KMS-11 (cell line): ENCODE data around the gene CYP27C1.

Experiments used
- H2AFZ ChIP-seq: fragments of 200-600 bp; sonication (generic); 2 replicates; pipeline ENCODE4 v1.6.1; 2016; ENCODE audit warnings: antibody characterized with exemption, mixed run types, low read depth
- H3K27ac ChIP-seq: fragments of 200-600 bp; sonication (generic); 2 replicates; pipeline ENCODE4 v1.6.1; 2016; ENCODE audit warnings: mild to moderate bottlenecking, mixed run types
- H3K27me3 ChIP-seq: fragments of 200-600 bp; sonication (generic); 2 replicates; pipeline ENCODE4 v1.6.1; 2017; ENCODE audit warnings: mild to moderate bottlenecking, low read depth, mixed run types, moderate library complexity; ENCODE audit not compliant: insufficient read depth
- H3K36me3 ChIP-seq: fragments of 200-600 bp; sonication (generic); 2 replicates; pipeline ENCODE4 v1.6.1; 2017; ENCODE audit warnings: mild to moderate bottlenecking, mixed run types; ENCODE audit not compliant: insufficient read depth
- H3K4me1 ChIP-seq: fragments of 200-600 bp; sonication (generic); 2 replicates; pipeline ENCODE4 v1.6.1; 2016; ENCODE audit warnings: mild to moderate bottlenecking, low read depth, mixed run types; ENCODE audit not compliant: poor library complexity, severe bottlenecking
- H3K4me2 ChIP-seq: fragments of 200-600 bp; sonication (generic); 2 replicates; pipeline ENCODE4 v1.7.0; 2016; ENCODE audit warnings: mild to moderate bottlenecking, mixed run types
- H3K4me3 ChIP-seq: fragments of 200-600 bp; sonication (generic); IDR thresholded peaks from 2 replicates; pipeline ENCODE4 v1.6.1; 2017; ENCODE audit warnings: low read depth, low read length, mixed read lengths; ENCODE audit not compliant: insufficient read depth
- H3K79me2 ChIP-seq: fragments of 200-600 bp; sonication (generic); 2 replicates; pipeline ENCODE4 v1.6.1; 2016; ENCODE audit warnings: low read depth, mixed run types; ENCODE audit not compliant: insufficient read depth
- H3K9ac ChIP-seq: fragments of 200-600 bp; sonication (generic); 2 replicates; pipeline ENCODE4 v1.6.1; 2016; ENCODE audit warnings: mild to moderate bottlenecking, mixed run types
- H4K20me1 ChIP-seq: fragments of 200-600 bp; sonication (generic); 2 replicates; pipeline ENCODE4 v1.6.1; 2016; ENCODE audit warnings: mild to moderate bottlenecking, mixed run types; ENCODE audit not compliant: insufficient read depth
- TF ChIP-seq, protein P1 (sequence below): fragments of 200-600 bp; sonication (generic); conservative IDR thresholded peaks from 2 replicates; pipeline ENCODE4 v1.6.1; 2017; ENCODE audit warnings: low read depth, mild to moderate bottlenecking, antibody characterized with exemption, low read length, moderate library complexity, mixed read lengths

The CYP27C1 gene

DNA sequence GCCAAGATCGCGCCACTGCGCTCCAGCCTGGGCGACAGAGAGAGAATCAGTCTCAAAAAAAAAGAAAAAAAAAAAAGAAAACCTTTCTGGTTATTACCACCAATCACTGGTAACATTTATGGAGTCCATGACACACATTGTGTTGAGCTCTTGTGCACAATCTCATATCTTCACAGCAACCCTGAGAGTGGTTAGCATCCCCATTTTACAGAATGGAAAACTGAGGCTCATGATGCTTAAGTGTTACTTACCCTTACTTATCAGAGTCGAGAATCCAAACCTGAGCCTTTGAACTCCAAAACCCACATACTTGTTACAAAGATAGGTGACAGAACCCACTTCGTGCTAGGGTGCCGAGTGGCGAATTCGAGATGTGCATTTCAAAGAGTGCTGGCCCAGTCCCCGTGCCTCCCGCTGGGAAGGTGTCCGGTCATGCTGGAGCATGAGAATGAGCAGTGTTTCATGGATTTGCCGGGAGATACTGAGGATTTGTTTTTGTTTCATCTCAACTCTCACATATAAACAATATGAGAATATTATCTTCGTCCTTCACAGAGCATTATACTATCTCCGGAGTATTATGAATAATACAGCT lies 50.9 kb downstream of the CYP27C1 start:
- H3K4me2 ChIP-seq: no peak overlapping the region
- no peak overlapping the region for H2AFZ ChIP-seq
- no peak overlapping the region for H3K27ac ChIP-seq
- no peaks in the 10 kb centered on the region for H3K4me1 ChIP-seq
- TF ChIP-seq, protein P1, sequence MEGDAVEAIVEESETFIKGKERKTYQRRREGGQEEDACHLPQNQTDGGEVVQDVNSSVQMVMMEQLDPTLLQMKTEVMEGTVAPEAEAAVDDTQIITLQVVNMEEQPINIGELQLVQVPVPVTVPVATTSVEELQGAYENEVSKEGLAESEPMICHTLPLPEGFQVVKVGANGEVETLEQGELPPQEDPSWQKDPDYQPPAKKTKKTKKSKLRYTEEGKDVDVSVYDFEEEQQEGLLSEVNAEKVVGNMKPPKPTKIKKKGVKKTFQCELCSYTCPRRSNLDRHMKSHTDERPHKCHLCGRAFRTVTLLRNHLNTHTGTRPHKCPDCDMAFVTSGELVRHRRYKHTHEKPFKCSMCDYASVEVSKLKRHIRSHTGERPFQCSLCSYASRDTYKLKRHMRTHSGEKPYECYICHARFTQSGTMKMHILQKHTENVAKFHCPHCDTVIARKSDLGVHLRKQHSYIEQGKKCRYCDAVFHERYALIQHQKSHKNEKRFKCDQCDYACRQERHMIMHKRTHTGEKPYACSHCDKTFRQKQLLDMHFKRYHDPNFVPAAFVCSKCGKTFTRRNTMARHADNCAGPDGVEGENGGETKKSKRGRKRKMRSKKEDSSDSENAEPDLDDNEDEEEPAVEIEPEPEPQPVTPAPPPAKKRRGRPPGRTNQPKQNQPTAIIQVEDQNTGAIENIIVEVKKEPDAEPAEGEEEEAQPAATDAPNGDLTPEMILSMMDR: no peak
- H3K4me3 ChIP-seq: no peak overlapping the region
- no peaks in the 10 kb centered on the region for H4K20me1 ChIP-seq
- no peaks in the 10 kb centered on the region for H3K27me3 ChIP-seq
- no peak overlapping the region for H3K9ac ChIP-seq
- H3K79me2 ChIP-seq: no peaks in the 10 kb centered on the region
- no peaks in the 10 kb centered on the region for H3K36me3 ChIP-seq

DNA sequence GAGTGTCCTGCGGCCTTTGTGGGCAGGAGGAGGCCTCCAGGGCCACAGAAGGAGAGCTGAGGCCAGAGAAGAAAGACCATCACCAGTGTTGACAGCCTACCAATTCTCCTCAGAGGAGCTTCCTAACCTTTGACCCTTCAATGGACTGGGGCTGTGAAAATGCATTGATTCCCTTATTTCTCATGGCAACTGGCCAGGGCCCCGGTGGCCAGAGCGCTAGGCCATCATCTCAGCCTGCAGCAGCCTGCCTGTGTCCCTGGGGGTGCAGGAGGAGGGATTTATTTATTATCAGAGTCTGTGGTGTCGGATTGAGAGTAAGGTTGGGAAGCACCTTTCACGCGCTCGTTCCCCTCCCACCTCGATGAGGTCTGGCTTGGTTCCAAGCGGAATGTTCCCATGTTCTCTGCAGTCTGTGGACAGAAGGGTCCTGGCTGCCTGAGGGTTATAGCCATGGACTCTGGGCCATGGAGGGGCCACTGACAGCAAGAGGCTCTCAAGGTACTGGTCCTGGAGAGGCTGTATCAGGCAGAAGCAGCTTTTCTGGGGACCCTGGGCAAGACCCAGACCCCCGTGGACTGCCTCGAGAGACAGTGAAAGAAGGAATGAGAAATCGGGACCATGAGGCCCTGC lies 53.8 kb downstream of the CYP27C1 start:
- Histone ChIP-seq H3K9ac (no peak overlapping the region), H3K27ac (no peak overlapping the region), H3K4me1 (no peaks in the 10 kb centered on the region), H3K4me3 (no peak overlapping the region), H3K36me3 (no peaks in the 10 kb centered on the region), H3K27me3 (no peaks in the 10 kb centered on the region), H3K79me2 (no peaks in the 10 kb centered on the region), H3K4me2 (no peak overlapping the region), H4K20me1 (no peaks in the 10 kb centered on the region), H2AFZ (no peak overlapping the region)
- TF ChIP-seq, protein P1: no peak

DNA sequence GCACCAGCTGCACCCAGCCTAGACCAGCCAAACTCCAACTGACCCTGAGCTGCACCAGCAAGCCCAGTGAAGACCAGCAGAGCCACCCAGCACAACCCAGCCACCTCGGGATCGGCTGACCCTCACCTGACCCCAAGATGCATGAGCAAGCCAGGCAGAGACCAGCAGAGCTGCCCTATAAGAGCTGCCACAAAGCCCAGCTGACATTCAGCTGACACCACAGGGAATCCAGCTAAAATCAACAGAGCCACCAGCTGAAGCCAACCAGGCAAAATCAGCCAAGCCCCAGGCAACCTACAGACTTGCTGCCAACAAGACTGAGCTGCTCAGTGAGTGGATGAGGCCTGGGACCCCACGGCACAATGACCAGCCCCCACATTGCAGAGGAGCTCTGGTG lies 54.6 kb downstream of the CYP27C1 start:
- TF ChIP-seq, protein P1: no peak
- H2AFZ ChIP-seq: no peak overlapping the region
- no peaks in the 10 kb centered on the region for H3K36me3 ChIP-seq
- no peaks in the 10 kb centered on the region for H3K79me2 ChIP-seq
- no peak overlapping the region for H3K4me3 ChIP-seq
- H3K27me3 ChIP-seq: no peaks in the 10 kb centered on the region
- H3K27ac ChIP-seq: no peak overlapping the region
- H3K9ac ChIP-seq: no peak overlapping the region
- H3K4me1 ChIP-seq: no peaks in the 10 kb centered on the region
- no peaks in the 10 kb centered on the region for H4K20me1 ChIP-seq
- no peak overlapping the region for H3K4me2 ChIP-seq

DNA sequence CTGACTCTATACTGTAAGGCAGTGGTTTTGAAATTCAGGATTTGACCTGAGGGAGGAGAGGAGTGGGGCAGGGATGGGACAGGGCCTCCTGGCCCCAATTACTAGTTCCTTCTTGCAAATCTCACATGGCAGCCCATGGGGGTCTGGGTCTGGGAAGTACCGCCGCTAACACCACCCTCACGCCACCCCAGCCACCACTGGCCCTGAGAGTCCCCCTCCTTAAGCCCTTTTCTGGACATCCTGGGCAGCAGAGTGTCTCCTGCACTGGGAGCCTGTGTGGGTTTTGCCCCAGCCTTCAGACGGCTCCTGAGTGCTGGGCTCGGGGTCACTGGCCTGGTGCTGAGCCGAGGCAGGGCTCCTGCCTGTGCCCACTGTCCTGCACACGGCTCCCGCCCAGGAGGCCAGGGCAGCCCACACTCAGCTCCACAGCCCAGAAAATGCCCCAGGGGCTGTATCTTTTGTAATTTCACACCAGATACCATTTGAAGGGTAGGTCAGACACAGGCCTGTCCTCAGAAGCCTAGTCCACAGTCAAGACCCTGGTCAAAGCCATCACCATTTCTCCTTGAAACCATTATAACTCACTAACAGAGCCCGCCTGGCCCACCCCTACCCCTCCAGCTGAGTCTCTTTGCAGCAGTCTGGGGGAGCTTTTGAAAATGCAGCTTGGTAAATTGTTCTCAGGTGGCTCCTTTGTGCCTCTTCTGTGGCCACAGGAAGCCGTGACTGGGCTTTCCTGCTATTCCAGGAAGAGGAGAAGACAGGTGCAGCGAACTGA lies 55.1 kb downstream of the CYP27C1 start:
- H2AFZ ChIP-seq: no peak overlapping the region
- H3K4me2 ChIP-seq: no peak overlapping the region
- no peak overlapping the region for H3K27ac ChIP-seq
- TF ChIP-seq, protein P1: no peak
- H3K36me3 ChIP-seq: no peaks in the 10 kb centered on the region
- no peak overlapping the region for H3K9ac ChIP-seq
- H3K79me2 ChIP-seq: no peaks in the 10 kb centered on the region
- no peaks in the 10 kb centered on the region for H4K20me1 ChIP-seq
- no peaks in the 10 kb centered on the region for H3K27me3 ChIP-seq
- no peaks in the 10 kb centered on the region for H3K4me1 ChIP-seq
- no peak overlapping the region for H3K4me3 ChIP-seq
